ENCODE measurements around the gene DLGAP5. TPM values are rescaled to one million over a fixed set of nuclear protein-coding genes. Genes with fewer than 3 reads are reported as not detected.

Gene DLGAP5
- total and polyA plus RNA-seq, 2 of the 13 experiments (the other 11 are each of a cell fraction or from before 2014, with no cell fraction given) = 7.7 to 55.8 TPM

- in situ Hi-C loops (cut with HindIII; ENCODE audit: extremely low pct_ligation_motif_present, low pct_unique_long_range_greater_than_20kb) (no loop called here), intact Hi-C loops (cut with micrococcal nuclease; ENCODE audit: unreplicated experiment) (no loop called here)
- Histone ChIP-seq H4K20me1 (ENCODE audit: insufficient read depth, low read length) (no peaks in the 10 kb centered on the region), H3K9ac (ENCODE audit: insufficient read depth, low read depth, low read length) (no peak overlapping the region; the same call in 1 of the 2 replicates), H3K4me3 (replicated peaks in 1 of 3; ENCODE audit: insufficient read depth in 1 of 3, low read depth in 2 of 3, low read length in 3 of 3) (peak overlapping the region in 1 of 3 experiments; percentile 34; a peak in 1 of 6 replicates), H3K4me2 (ENCODE audit: low read depth, low read length) (peak overlapping the region; percentile 70), H3K4me1 (ENCODE audit: insufficient read depth, low read length) (peaks cover 50% of the 10 kb centered on the region), H3K27ac (ENCODE audit: extremely low read length, insufficient read depth, low read length) (peak overlapping the region; percentile 61), H3K27me3 (ENCODE audit: control insufficient read depth in 1 of 2, insufficient read depth in 2 of 2, low read length in 2 of 2) (peaks cover 2 to 4% of the 10 kb centered on the region in 2 experiments; a peak in 3 of 5 replicates), H3K9me3 (ENCODE audit: low read length) (no peaks in the 10 kb centered on the region), H3K79me2 (ENCODE audit: insufficient read depth, low read length) (no peaks in the 10 kb centered on the region), H3K36me3 (replicated peaks in 1 of 2; ENCODE audit: control insufficient read depth in 1 of 2, insufficient read depth in 2 of 2, low read length in 2 of 2) (no peaks in the 10 kb centered on the region), H2AFZ (ENCODE audit: low read length) (no peak overlapping the region)
- ChIA-PET CTCF (ENCODE audit: low intra/inter-chr PET ratio, low total read pairs) (no interaction called here), POLR2A (interaction anchor here (1.3 to 3.1 kb wide), 3 partner anchors 14 to 71 kb away, joined by 4 to 22 read pairs (median 14); partner anchors contain the start of gene MAPK1IP1L)
- ATAC-seq (peak; percentile 87), DNase-seq (ENCODE audit: low spot score) (peak; percentile 34), FAIRE-seq (no peak)
- WGBS (ENCODE audit: low lambda C conversion rate) = 1% methylated on average over 8 of the region's 8 CpGs
- no TSS peak for BruUV-seq (replicated peaks)
- TF ChIP-seq ZBTB10 (CRISPR knock-in tag; IDR thresholded peaks at IDR 0.05; ENCODE audit: borderline replicate concordance) = no peak
- no peak for TF ChIP-seq ZNF121 (CRISPR knock-in tag; IDR thresholded peaks at IDR 0.05)
- TF ChIP-seq TARDBP (CRISPR knock-in tag; IDR thresholded peaks at IDR 0.05) = no peak
- TF ChIP-seq ZNF274 (CRISPR knock-in tag; IDR thresholded peaks at IDR 0.05) = no peak
- TF ChIP-seq ETV6 (CRISPR knock-in tag; conservative IDR thresholded peaks at IDR 0.05) = 0 out of 2 replicates have a peak, but pooled peaks have one; percentile 44
- TF ChIP-seq NCOR1 (IDR thresholded peaks at IDR 0.05; ENCODE audit: borderline replicate concordance, low read length) = peak; percentile 16; the same call in 1 of the 2 replicates
- 0 out of 2 replicates have a peak, but pooled peaks have one; percentile 30 for TF ChIP-seq ZNF766 (CRISPR knock-in tag; IDR thresholded peaks at IDR 0.05; ENCODE audit: borderline replicate concordance)
- TF ChIP-seq ELF4 (CRISPR knock-in tag; IDR thresholded peaks at IDR 0.05; ENCODE audit: borderline replicate concordance) = no peak
- TF ChIP-seq ZNF7 (CRISPR knock-in tag; IDR thresholded peaks at IDR 0.05) = no peak
- TF ChIP-seq BATF2 (CRISPR knock-in tag; IDR thresholded peaks at IDR 0.05) = no peak
- TF ChIP-seq NCOA1 (CRISPR knock-in tag; IDR thresholded peaks at IDR 0.05) = no peak
- no peak for TF ChIP-seq ZNF382 (CRISPR knock-in tag; IDR thresholded peaks at IDR 0.05; ENCODE audit: borderline replicate concordance)
- TF ChIP-seq ZNF292 (CRISPR knock-in tag; IDR thresholded peaks at IDR 0.05; ENCODE audit: borderline replicate concordance, low read depth) = peak; percentile 46; the same call in 1 of the 2 replicates
- TF ChIP-seq HIVEP1 (CRISPR knock-in tag; IDR thresholded peaks at IDR 0.05) = no peak
- TF ChIP-seq ZNF614 (CRISPR knock-in tag; IDR thresholded peaks at IDR 0.05; ENCODE audit: borderline replicate concordance) = no peak
- TF ChIP-seq ZC3H4 (CRISPR knock-in tag; IDR thresholded peaks at IDR 0.05; ENCODE audit: borderline replicate concordance) = no peak
- TF ChIP-seq KLF11 (CRISPR knock-in tag; IDR thresholded peaks at IDR 0.05) = no peak
- TF ChIP-seq ZFP1 (CRISPR knock-in tag; IDR thresholded peaks at IDR 0.05) = 0 out of 2 replicates have a peak, but pooled peaks have one; percentile 7
- peak; percentile 38; the same call in 1 of the 2 replicates for TF ChIP-seq PITX1 (CRISPR knock-in tag; IDR thresholded peaks at IDR 0.05)
- no peak for TF ChIP-seq ZNF513 (CRISPR knock-in tag; conservative IDR thresholded peaks at IDR 0.05)
- TF ChIP-seq AGO2 (optimal IDR thresholded peaks at IDR 0.05; ENCODE audit: low read depth, low read length) = no peak
- TF ChIP-seq ZNF83 (CRISPR knock-in tag; IDR thresholded peaks at IDR 0.05; ENCODE audit: borderline replicate concordance) = no peak
These were observed 68.9 kb downstream of the DLGAP5 start for GRCh38 chr14:55122440-55122986.
